Gastrocnemius medialis (tissue), 4 donors: ENCODE results near the gene TMEM117.

Source experiments
- POLR2A ChIP-seq, 2 donors: fragments of 450-650 bp; IDR thresholded peaks; one replicate each; pipeline ENCODE4 v1.6.1; 2017; ENCODE audit warnings: antibody characterized with exemption in 2 of 2, mild to moderate bottlenecking in 2 of 2, moderate library complexity in 2 of 2
- TF ChIP-seq, protein P1 (sequence below), 5 experiments: fragments of 450-650 bp in 3 of 5; fragments of 200-600 bp in 2 of 5; sonication (generic) in 2 of 5; IDR thresholded peaks in 4 of 5; conservative IDR thresholded peaks in 1 of 5; 1 replicate in 4 of 5; 2 replicates in 1 of 5; pipeline ENCODE4 v1.5.1; 2016 to 2019; ENCODE audit warnings: antibody characterized with exemption in 5 of 5, mild to moderate bottlenecking in 3 of 5, moderate library complexity in 3 of 5

DNA sequence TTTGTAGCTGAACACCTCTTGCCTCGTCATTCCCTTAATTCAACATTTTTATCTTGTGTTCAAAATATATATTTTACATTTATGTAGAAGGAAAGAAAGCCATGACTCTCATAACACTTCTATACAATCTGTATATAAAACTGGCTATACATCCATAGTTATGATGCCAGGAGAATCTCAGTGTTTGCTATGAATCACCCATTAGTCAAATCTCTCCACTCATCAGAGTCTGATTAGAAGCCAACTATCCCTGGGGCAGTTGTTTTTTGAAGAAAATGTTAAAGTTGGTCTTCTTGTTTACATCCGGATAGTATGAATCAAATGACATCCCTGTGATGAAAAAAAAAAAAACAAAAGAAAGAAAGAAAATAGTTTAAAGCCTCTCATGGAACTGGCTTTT, 536.4 kb downstream of the TMEM117 start:
- TF ChIP-seq, protein P1, sequence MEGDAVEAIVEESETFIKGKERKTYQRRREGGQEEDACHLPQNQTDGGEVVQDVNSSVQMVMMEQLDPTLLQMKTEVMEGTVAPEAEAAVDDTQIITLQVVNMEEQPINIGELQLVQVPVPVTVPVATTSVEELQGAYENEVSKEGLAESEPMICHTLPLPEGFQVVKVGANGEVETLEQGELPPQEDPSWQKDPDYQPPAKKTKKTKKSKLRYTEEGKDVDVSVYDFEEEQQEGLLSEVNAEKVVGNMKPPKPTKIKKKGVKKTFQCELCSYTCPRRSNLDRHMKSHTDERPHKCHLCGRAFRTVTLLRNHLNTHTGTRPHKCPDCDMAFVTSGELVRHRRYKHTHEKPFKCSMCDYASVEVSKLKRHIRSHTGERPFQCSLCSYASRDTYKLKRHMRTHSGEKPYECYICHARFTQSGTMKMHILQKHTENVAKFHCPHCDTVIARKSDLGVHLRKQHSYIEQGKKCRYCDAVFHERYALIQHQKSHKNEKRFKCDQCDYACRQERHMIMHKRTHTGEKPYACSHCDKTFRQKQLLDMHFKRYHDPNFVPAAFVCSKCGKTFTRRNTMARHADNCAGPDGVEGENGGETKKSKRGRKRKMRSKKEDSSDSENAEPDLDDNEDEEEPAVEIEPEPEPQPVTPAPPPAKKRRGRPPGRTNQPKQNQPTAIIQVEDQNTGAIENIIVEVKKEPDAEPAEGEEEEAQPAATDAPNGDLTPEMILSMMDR (IDR thresholded peaks at IDR 0.05 in 4 of 5, conservative IDR thresholded peaks at IDR 0.05 in 1 of 5), result no peak
- no peak for TF ChIP-seq POLR2A (IDR thresholded peaks at IDR 0.05)
